Subcutaneous abdominal adipose tissue (tissue), 5 donors: ENCODE measurements around the gene LPAR1.

ENCODE experiments used
- H3K27ac ChIP-seq: one replicate; pipeline ENCODE4 v1.7.0; 2013; ENCODE audit warnings: low read depth, mild to moderate bottlenecking, inconsistent platforms, low read length, moderate library complexity
- H3K27me3 ChIP-seq, 5 donors: one replicate each; pipeline ENCODE4 v1.7.0; 2013; ENCODE audit warnings: low read length in 5 of 5, inconsistent platforms in 1 of 5; ENCODE audit not compliant: control insufficient read depth in 5 of 5, insufficient read depth in 4 of 5
- H3K36me3 ChIP-seq, 5 donors: one replicate each; pipeline ENCODE4 v1.7.0; 2013; ENCODE audit warnings: low read length in 5 of 5; ENCODE audit not compliant: control insufficient read depth in 5 of 5, insufficient read depth in 5 of 5
- H3K4me1 ChIP-seq, 5 donors: one replicate each; pipeline ENCODE4 v1.7.0; 2013; ENCODE audit warnings: low read length in 5 of 5, mild to moderate bottlenecking in 3 of 5, moderate library complexity in 1 of 5; ENCODE audit not compliant: control insufficient read depth in 5 of 5, insufficient read depth in 5 of 5
- H3K4me3 ChIP-seq, 5 donors: one replicate each; pipeline ENCODE4 v1.7.0; 2013; ENCODE audit warnings: low read length in 5 of 5, low read depth in 1 of 5
- H3K9ac ChIP-seq, 5 donors: one replicate each; pipeline ENCODE4 v1.7.0; 2013; ENCODE audit warnings: low read length in 5 of 5, mild to moderate bottlenecking in 4 of 5, moderate library complexity in 3 of 5
- H3K9me3 ChIP-seq, 5 donors: one replicate each; pipeline ENCODE4 v1.7.0; 2013; ENCODE audit warnings: low read length in 5 of 5; ENCODE audit not compliant: control insufficient read depth in 5 of 5
- donor health status: healthy.
- donor health status: healthy.
- donor health status: healthy.
- donor health status: healthy.
- donor health status: healthy.

LPAR1 gene

GRCh38 chr9:111030492-111030891 lies 7.8 kb downstream of the LPAR1 start:
- Histone ChIP-seq H3K36me3 (no peaks in the 10 kb centered on the region), H3K27ac (no peak overlapping the region), H3K9me3 (no peaks in the 10 kb centered on the region), H3K4me3 (no peak overlapping the region), H3K9ac (no peak overlapping the region), H3K27me3 (peaks cover 0 to 10% (median 0%) of the 10 kb centered on the region in 5 donors), H3K4me1 (no peaks in the 10 kb centered on the region)

- H3K27me3 ChIP-seq: peaks cover 0 to 8% (median 0%) of the 10 kb centered on the region in 5 donors
- no peaks in the 10 kb centered on the region for H3K36me3 ChIP-seq
- H3K4me1 ChIP-seq: no peaks in the 10 kb centered on the region
- H3K9me3 ChIP-seq: no peaks in the 10 kb centered on the region
- no peak overlapping the region for H3K9ac ChIP-seq
- H3K27ac ChIP-seq: no peak overlapping the region
- no peak overlapping the region for H3K4me3 ChIP-seq
Observed at GRCh38 chr9:111029260-111029659, 9.0 kb downstream of the LPAR1 start.

- H3K36me3 ChIP-seq: no peaks in the 10 kb centered on the region
- H3K27me3 ChIP-seq: peaks cover 0 to 6% (median 0%) of the 10 kb centered on the region in 5 donors
- no peak overlapping the region for H3K9ac ChIP-seq
- H3K27ac ChIP-seq: no peak overlapping the region
- H3K4me1 ChIP-seq: no peaks in the 10 kb centered on the region
- H3K9me3 ChIP-seq: no peaks in the 10 kb centered on the region
- H3K4me3 ChIP-seq: no peak overlapping the region
Observed at GRCh38 chr9:111027798-111028197, 10.5 kb downstream of the LPAR1 start.

GRCh38 chr9:111023128-111023527 lies 15.1 kb downstream of the LPAR1 start:
- Histone ChIP-seq H3K4me3 (no peak overlapping the region), H3K27me3 (no peaks in the 10 kb centered on the region), H3K9ac (no peak overlapping the region), H3K9me3 (no peaks in the 10 kb centered on the region), H3K4me1 (no peaks in the 10 kb centered on the region), H3K36me3 (no peaks in the 10 kb centered on the region), H3K27ac (no peak overlapping the region)

GRCh38 chr9:111020594-111020993 lies 17.7 kb downstream of the LPAR1 start:
- no peaks in the 10 kb centered on the region for H3K9me3 ChIP-seq
- H3K9ac ChIP-seq: no peak overlapping the region
- H3K4me1 ChIP-seq: peaks cover 0 to 8% (median 0%) of the 10 kb centered on the region in 5 donors
- no peak overlapping the region for H3K27ac ChIP-seq
- no peak overlapping the region for H3K4me3 ChIP-seq
- H3K27me3 ChIP-seq: no peaks in the 10 kb centered on the region
- H3K36me3 ChIP-seq: no peaks in the 10 kb centered on the region

- Histone ChIP-seq H3K27me3 (no peaks in the 10 kb centered on the region), H3K36me3 (no peaks in the 10 kb centered on the region), H3K4me1 (peaks cover 0 to 8% (median 0%) of the 10 kb centered on the region in 5 donors), H3K4me3 (no peak overlapping the region), H3K27ac (no peak overlapping the region), H3K9ac (no peak overlapping the region), H3K9me3 (peaks cover 0 to 4% (median 0%) of the 10 kb centered on the region in 5 donors)
Observed at GRCh38 chr9:111016426-111017045, 21.7 kb downstream of the LPAR1 start.

GRCh38 chr9:111016016-111016415 lies 22.3 kb downstream of the LPAR1 start:
- Histone ChIP-seq H3K9ac (no peak overlapping the region), H3K4me3 (no peak overlapping the region), H3K4me1 (peaks cover 0 to 8% (median 0%) of the 10 kb centered on the region in 5 donors), H3K27ac (no peak overlapping the region), H3K27me3 (no peaks in the 10 kb centered on the region), H3K36me3 (no peaks in the 10 kb centered on the region), H3K9me3 (peaks cover 0 to 4% (median 0%) of the 10 kb centered on the region in 5 donors)

GRCh38 chr9:111013707-111014106 lies 24.6 kb downstream of the LPAR1 start:
- no peaks in the 10 kb centered on the region for H3K36me3 ChIP-seq
- H3K4me1 ChIP-seq: peaks cover 0 to 8% (median 0%) of the 10 kb centered on the region in 5 donors
- H3K27me3 ChIP-seq: no peaks in the 10 kb centered on the region
- no peak overlapping the region for H3K9ac ChIP-seq
- peaks cover 0 to 4% (median 0%) of the 10 kb centered on the region in 5 donors for H3K9me3 ChIP-seq
- H3K4me3 ChIP-seq: no peak overlapping the region
- no peak overlapping the region for H3K27ac ChIP-seq

- Histone ChIP-seq H3K27me3 (no peaks in the 10 kb centered on the region), H3K4me1 (peaks cover 0 to 8% (median 0%) of the 10 kb centered on the region in 5 donors), H3K27ac (no peak overlapping the region), H3K9ac (no peak overlapping the region), H3K4me3 (no peak overlapping the region), H3K9me3 (peaks cover 0 to 4% (median 0%) of the 10 kb centered on the region in 5 donors), H3K36me3 (no peaks in the 10 kb centered on the region)
Observed at GRCh38 chr9:111013250-111013649, 25.0 kb downstream of the LPAR1 start.

GRCh38 chr9:111008158-111009075 lies 29.9 kb downstream of the LPAR1 start:
- no peaks in the 10 kb centered on the region for H3K27me3 ChIP-seq
- H3K36me3 ChIP-seq: no peaks in the 10 kb centered on the region
- no peak overlapping the region for H3K9ac ChIP-seq
- no peaks in the 10 kb centered on the region for H3K9me3 ChIP-seq
- no peak overlapping the region for H3K27ac ChIP-seq
- no peaks in the 10 kb centered on the region for H3K4me1 ChIP-seq
- no peak overlapping the region for H3K4me3 ChIP-seq
